GM18502 (cell line): ENCODE measurements around the gene SRM.
A peak's percentile ranks its signal among the peaks of the same experiment; 100 is the strongest.
"Not testable (repeated sequence)": the region's sequence is repeated elsewhere in the genome, so short reads cannot be mapped to it uniquely, and the experiment has no call there.

Experiments used
- ATAC-seq: cut with Tn5 transposase; IDR thresholded peaks from one replicate; pipeline ENCODE4 v1.9.1; 2021; ENCODE audit warnings: mild to moderate bottlenecking; ENCODE audit not compliant: unreplicated experiment, poor library complexity

Gene SRM

GRCh38 chr1:11065796-11066195, 6.0 kb upstream of the SRM start:
- ATAC-seq: no peak

DNA sequence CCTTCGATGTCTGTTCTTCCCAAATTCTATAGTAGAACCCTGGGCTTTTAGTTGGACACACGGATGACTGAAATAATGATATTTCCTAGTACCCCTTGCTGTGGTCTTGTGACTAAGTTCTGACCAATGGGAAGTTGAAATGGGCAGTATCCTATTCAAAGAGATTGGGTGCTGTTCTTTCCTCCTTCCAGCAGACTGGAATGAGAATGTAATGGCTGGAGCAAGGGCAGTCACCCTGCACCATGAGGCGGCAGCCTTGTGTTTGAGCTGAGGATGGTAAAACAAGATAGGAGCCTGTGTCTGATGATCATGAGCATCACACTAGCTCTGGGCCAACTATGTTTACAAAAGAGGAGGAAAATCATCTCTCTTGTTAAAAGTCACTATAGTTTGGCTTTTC, 5.1 kb upstream of the SRM start:
- no peak for ATAC-seq

DNA sequence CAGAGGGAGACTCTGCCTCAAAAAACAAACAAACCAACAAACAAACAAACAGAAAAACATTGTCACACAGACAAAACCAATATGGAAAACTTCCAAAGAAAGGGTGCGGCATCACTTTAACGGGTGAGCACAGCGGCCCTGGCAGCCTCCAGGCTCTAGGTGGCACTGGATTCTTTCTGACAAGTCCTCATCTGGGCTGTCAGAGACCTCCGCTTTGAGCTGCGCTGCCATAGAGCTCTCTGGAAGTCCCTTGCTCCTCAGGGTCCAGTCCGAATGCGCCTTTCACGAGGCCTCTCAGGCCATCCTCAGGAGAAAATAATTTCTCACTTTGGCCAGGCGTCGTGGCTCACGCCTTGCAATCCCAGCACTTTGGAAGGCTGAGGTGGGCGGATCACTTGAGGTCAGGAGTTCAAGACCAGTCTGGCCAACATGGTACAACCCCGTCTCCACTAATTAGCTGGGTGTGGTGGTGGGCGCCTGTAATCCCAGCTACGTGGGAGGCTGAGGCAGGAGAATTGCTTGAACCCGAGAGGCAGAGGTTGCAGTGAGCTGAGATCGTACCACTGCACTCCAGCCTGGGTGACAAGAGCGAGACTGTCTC, 4.2 kb upstream of the SRM start:
- not testable (repeated sequence) for ATAC-seq

DNA sequence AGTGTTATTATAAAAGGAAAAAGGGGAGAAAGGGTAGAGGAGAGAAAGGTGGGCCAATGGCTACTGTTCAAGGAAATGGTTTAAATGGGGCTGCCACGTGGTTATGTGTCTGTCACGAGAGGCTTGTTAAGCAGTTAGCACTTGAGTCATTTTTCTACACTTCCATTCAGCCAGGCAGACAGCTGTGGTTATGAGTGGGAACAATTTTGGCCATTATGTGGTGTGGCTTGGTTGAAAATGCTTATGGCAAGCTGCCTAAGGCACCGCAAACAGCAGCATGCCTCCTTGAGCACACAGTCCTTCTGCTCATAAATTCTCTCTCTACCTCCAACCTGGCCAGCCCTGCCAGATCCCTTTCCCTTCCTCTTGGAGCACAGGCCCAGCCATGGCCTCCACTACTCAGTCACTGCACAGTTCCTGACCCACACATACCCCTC, 3.2 kb upstream of the SRM start:
- ATAC-seq: no peak

DNA sequence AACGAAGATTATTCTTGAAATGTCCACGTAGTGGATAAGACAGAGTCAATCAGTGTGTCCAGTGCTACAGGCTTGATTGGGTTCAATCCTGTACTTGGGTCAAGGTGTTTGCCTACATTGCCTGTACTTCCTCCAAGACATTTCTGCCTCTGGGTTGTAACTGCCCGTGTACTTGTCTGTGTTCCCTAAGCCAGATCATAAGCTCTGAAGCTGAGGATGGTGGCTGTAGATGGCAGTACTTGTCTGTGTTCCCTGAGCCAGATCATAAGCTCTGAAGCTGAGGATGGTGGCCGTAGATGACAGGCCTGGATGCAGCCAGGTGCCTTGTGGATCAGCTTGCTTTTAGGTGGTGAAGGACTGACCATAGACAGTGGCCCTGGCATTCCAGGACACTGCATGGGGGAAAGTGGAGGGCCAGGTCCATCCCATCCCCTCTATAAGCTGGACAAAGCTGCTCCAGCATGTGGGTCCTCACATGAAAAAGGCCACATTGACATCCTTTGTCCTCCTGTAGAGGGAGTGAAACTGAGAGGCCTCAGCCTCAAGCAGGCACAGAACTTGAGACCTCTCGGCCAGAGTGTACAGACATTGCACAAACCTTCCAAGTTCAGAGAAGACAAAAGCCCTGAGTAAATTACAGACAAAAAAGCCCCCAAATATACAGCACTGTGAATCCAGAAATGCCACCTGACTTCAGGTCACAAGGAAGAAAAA, 2.0 kb upstream of the SRM start:
- no peak for ATAC-seq

GRCh38 chr1:11059155-11059967, 457 bp downstream of the SRM start:
- peak; percentile 24 for ATAC-seq

- no peak for ATAC-seq
Measured at GRCh38 chr1:11058595-11059154, 1.1 kb downstream of the SRM start.

- ATAC-seq: no peak
Measured at GRCh38 chr1:11058026-11058425, 1.8 kb downstream of the SRM start.

DNA sequence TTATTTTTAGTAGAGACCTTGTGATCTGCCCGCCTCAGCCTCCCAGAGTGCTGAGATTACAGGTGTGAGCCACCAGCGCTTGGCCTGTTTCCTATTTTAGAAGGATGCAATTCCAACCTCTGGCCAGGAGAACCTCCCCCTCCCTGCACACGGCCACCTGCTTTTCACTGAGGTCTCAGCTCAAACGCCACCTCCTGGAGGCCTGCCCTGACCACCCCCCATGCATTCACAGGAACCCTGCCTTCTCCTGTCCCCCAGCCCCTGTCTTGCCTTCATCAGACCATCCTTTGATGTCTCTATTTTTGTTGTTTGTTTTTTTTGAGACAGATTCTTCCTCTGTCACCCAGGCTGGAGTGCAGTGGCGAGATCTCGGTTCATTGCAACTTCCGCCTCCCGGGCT, 2.3 kb downstream of the SRM start:
- ATAC-seq: no peak

DNA sequence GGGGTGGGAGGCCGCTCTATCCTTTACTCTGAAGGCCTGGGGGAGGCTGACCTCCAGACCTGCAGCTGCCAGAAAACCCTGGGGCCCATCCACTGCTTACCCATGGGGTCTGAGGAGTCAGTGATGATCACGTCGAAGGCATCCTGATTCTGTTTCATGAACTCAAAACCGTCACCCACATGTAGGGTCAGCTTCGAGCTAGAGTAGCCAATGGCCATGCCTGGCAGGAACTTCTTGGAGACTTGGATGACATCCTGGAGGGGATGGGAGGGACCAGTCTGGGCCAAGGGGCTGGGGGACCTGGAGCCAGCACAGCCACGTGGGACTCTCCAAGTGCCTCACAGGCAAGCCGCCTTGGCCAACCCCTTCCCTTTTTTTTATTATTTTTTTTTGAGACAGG, 3.3 kb downstream of the SRM start:
- no peak for ATAC-seq

- no peak for ATAC-seq
Measured at GRCh38 chr1:11055676-11056075, 4.1 kb downstream of the SRM start.

DNA sequence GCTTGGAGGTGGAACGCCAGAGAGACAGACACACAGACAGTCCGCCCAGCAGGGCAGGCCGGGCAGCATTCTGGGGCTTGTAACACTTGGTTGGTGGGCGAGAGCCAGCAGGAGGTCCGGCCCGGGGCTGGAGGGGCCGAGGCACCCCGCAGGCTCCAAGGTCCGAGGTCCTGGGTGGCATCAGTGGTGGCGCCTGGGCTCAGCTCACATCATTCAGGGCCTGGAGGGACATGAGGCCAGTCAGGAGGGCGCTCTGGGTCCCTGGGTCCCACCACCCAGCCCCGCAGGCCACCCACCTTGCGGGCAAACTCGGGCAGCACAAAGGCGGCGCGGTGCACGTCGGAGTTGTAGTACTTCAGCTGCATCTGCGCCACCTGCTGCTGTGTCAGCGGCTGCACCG, 5.2 kb downstream of the SRM start:
- ATAC-seq: no peak

DNA sequence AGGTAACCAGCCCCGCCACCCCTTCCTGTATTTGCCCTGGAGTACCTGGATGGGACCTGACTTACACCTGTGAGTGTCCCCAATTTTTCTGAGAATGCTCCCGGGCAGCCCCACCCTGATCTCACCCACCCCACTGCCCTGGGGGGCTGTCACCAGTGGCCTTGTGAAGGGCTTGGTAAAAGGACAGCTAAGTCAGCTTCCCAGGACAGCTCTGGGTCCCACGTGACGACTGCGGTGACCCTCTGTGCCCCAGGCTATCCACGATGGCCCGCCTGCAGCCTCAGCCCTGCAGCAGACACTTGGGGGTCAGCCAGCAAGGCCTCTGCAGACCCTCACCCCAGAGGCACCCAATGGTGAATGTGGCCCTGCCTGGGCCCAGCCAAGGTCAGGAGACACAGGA, 5.6 kb downstream of the SRM start:
- no peak for ATAC-seq

DNA sequence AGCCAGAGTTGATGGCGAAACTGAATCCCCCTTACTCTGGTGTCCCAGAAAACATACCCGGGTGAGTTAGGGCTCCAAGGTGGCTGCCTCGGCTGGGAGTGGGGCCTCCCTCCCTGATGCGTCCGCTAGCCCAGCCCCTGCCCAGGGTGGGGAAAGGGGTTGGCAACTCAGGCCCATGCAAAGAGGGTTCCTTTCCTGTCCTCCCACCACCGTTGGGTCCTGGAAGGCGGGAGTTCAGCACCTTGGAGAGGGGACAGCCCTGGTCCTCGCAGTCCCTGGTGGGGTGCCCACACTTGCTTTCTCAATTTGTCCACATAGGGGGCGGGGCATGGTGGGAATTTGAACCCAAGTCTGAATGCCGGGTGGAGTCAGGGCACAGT, 6.1 kb downstream of the SRM start:
- ATAC-seq: no peak

DNA sequence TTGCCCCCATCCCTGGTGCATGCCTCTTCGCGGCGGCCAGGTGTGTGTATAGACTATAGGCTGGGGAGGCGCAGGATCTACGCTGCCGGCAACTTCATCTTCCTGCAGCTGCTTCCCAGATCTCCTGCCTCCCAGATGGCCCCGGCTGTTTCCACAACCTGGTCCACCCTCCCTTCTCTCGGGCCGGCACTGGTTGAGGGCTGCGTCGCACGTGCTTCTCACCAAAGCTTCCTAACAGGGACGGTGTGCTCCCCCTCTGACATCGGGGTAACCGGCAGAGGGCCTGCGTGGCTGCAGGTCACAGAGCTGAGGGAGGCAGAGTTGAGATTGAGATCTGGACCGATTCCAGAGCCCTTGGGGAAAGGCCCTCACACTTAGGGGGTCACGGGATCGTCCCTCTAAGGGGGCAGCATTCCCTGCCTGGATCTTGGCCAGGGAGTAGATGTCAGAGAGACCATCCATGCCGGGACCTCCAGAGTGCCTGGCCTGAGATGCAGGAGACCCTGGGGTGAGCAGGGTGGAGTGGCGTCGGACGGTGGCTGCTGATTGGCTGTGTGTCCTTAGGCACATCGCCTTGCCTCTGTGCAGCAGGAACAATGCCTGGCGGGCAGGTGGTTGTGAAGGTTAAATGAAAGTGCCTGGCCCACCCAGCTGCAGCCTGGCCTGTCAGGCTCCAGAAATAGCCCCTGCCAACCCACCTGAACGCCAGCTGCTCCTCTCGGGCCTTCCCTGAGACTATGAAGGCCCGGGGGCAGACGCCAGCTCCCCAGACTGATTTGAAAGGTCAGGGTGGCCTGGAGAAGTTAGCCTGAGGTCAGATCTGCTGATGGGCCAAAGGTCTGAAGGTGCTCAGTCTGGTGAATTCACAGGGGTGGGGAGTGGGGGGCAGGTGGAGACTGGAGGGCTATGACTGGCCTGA, 6.7 kb downstream of the SRM start:
- ATAC-seq: no peak

GRCh38 chr1:11051781-11052511, 7.9 kb downstream of the SRM start:
- no peak for ATAC-seq

DNA sequence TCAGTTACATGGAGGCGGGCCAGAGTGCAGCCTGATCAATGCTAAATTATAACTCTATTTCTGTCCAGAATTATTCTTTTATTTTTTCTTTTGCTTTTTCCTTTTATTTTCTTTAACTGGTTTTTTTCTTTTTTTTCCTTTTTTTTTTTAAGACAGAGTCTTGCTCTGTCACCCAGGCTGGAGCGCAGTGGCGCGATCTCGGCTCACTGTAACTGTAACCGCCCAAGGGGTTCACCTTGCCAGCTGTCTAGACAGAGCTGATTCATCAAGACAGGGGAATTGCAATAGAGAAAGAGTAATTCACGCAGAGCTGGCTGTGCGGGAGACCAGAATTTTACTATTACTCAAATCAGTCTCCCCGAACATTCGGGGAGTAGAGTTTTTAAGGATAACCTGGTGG, 8.7 kb downstream of the SRM start:
- ATAC-seq: not testable (repeated sequence)

- no peak for ATAC-seq
Measured at GRCh38 chr1:11046625-11047365, 13.0 kb downstream of the SRM start, which contains the start of gene MASP2. Gene MASP2, minus strand, starts transcription at chr1:11047239. Its CDS starts 32 bp downstream, at chr1:11047207.

DNA sequence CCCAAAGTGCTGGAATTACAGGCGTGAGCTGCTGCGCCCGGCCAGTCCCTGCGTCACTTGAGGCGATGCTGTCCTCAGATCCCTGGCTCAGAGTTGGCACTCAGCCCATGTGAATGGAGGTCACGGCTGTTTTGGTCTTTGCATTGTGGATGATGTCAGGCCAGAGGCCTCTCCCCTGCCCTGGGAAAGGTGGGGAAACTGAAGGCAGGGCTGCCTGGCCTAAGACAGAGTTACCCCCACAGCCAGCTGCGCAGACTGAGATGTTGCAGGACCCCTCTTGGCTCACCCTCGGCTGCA, 13.6 kb downstream of the SRM start:
- no peak for ATAC-seq
